PC-3 (cell line): Measurements from ENCODE around the gene C22orf39. TPM values are rescaled to one million over a fixed set of nuclear protein-coding genes. Genes with fewer than 3 reads are reported as not detected.

ENCODE experiments used
- ATAC-seq: fragments of 200-7000 bp; cut with Tn5 transposase; 2 replicates; pipeline ENCODE4 v1.9.1; 2020; ENCODE audit warnings: mild to moderate bottlenecking, moderate library complexity
- BruUV-seq: library from RNA; stranded (reverse); fragments of 400-500 nt; replicated peaks from 2 replicates; lab custom pipeline; 2021; lab: Mats Ljungman, UMichigan
- CTCF ChIA-PET: fragments of 300-600 bp; sonication (Branson Sonifier 250); formaldehyde crosslinking; loops from one replicate; lab custom pipeline; 2022; ENCODE audit warnings: antibody characterized with exemption; lab: Charles Lee
- POLR2A ChIA-PET: fragments of 300-600 bp; sonication (Branson Sonifier 250); formaldehyde crosslinking; loops from one replicate; lab custom pipeline; 2022; ENCODE audit warnings: antibody characterized with exemption; ENCODE audit not compliant: unreplicated experiment; lab: Charles Lee
- DNase-seq: peaks from one replicate; pipeline ENCODE4 v3.0.0-alpha.2; 2015
- H2AFZ ChIP-seq: fragments of 300-600 bp; sonication (generic); 2 replicates; pipeline ENCODE4 v1.6.0; 2016; ENCODE audit warnings: antibody characterized with exemption, low read length
- H3F3A ChIP-seq: fragments of 300-600 bp; sonication (generic); one replicate; pipeline ENCODE4 v1.6.0; 2017; ENCODE audit warnings: antibody characterized with exemption, low read length, control low read depth, mild to moderate bottlenecking; ENCODE audit not compliant: unreplicated experiment
- H3K27ac ChIP-seq: fragments of 300-600 bp; sonication (generic); 2 replicates; pipeline ENCODE4 v1.5.1; 2016; ENCODE audit warnings: mild to moderate bottlenecking, low read length
- H3K27me3 ChIP-seq: fragments of 300-600 bp; sonication (generic); 2 replicates; pipeline ENCODE4 v1.6.1; 2016; ENCODE audit warnings: low read length, mixed read lengths
- H3K36me3 ChIP-seq: fragments of 300-600 bp; sonication (generic); 2 replicates; pipeline ENCODE4 v1.6.1; 2016; ENCODE audit warnings: low read depth, mixed run types, low read length, mixed read lengths
- H3K4me1 ChIP-seq: fragments of 300-600 bp; sonication (generic); 2 replicates; pipeline ENCODE4 v1.5.1; 2016; ENCODE audit warnings: low read length; ENCODE audit not compliant: insufficient read depth
- H3K4me2 ChIP-seq: fragments of 300-600 bp; sonication (generic); 2 replicates; pipeline ENCODE4 v1.6.0; 2016; ENCODE audit warnings: low read length
- H3K4me3 ChIP-seq: fragments of 300-600 bp; sonication (generic); 2 replicates; pipeline ENCODE4 v1.5.1; 2016; ENCODE audit warnings: mild to moderate bottlenecking, low read length, mixed read lengths
- H3K79me2 ChIP-seq: fragments of 300-600 bp; sonication (generic); 2 replicates; pipeline ENCODE4 v1.6.1; 2017; ENCODE audit warnings: low read length, mixed read lengths
- H3K9ac ChIP-seq: fragments of 300-600 bp; sonication (generic); 2 replicates; pipeline ENCODE4 v1.6.0; 2016; ENCODE audit warnings: mild to moderate bottlenecking, low read length
- H3K9me2 ChIP-seq: fragments of 300-600 bp; sonication (generic); replicated peaks from 2 replicates; pipeline ENCODE4 v1.6.1; 2016; ENCODE audit warnings: mixed run types, low read length, mixed read lengths
- H3K9me3 ChIP-seq: fragments of 300-600 bp; sonication (generic); 2 replicates; pipeline ENCODE4 v1.6.1; 2016; ENCODE audit warnings: low read length, mixed read lengths
- H4K20me1 ChIP-seq: fragments of 300-600 bp; sonication (generic); 2 replicates; pipeline ENCODE4 v1.6.1; 2016; ENCODE audit warnings: low read length, mixed read lengths
- CTCF ChIP-seq: fragments of 300-600 bp; sonication (generic); conservative IDR thresholded peaks from 2 replicates; pipeline ENCODE4 v1.5.1; 2017; ENCODE audit warnings: antibody characterized with exemption, low read depth, mild to moderate bottlenecking, low read length
- EZH2 ChIP-seq: fragments of 300-600 bp; sonication (generic); IDR thresholded peaks from one replicate; pipeline ENCODE4 v1.6.1; 2017; ENCODE audit warnings: antibody characterized with exemption, mild to moderate bottlenecking, low read length; ENCODE audit not compliant: unreplicated experiment
- EZH2phosphoT487 ChIP-seq: fragments of 300-600 bp; sonication (generic); IDR thresholded peaks from 2 replicates; pipeline ENCODE4 v1.6.1; 2018; ENCODE audit warnings: mild to moderate bottlenecking, antibody characterized with exemption, low read length, borderline replicate concordance
- intact Hi-C: fragments of 100-400 bp; cut with micrococcal nuclease; formaldehyde crosslinking; loops from 2 replicates; pipeline ENCODE4 v1.9.0; 2023
- total RNA-seq: library from RNA; depleted of rRNA; stranded (reverse); fragments of >200 nt; gene quantifications from 2 replicates; pipeline ENCODE4 v1.2.3, GENCODE V29; 2014

C22orf39 gene
- total RNA-seq, 1 experiment from 2014 or later, result 25.0 TPM

- H3K4me3 ChIP-seq, result no peak overlapping the region
- ChIA-PET POLR2A (no interaction called here), CTCF (interaction anchor here (0.6 kb wide), 1 partner anchor 221 kb away, joined by 5 read pairs; no protein-coding TSS in a partner anchor)
These were observed 41.2 kb downstream of the C22orf39 start for GRCh38 chr22:19406281-19406811.

GRCh38 chr22:19405652-19406051 is 41.9 kb downstream of the C22orf39 start:
- 0 out of 2 replicates have a peak, but pooled peaks cover under 1% of the 10 kb centered on the region for H3K79me2 ChIP-seq
- no peaks in the 10 kb centered on the region for H3K4me1 ChIP-seq
- ChIA-PET CTCF (no interaction called here), POLR2A (no interaction called here)
- H3K27ac ChIP-seq, result no peak overlapping the region
- BruUV-seq, result no TSS peak
- H3K4me3 ChIP-seq, result no peak overlapping the region
- no peaks in the 10 kb centered on the region for H3K27me3 ChIP-seq
- H3K9ac ChIP-seq, result no peak overlapping the region
- no peak for DNase-seq
- no peak for TF ChIP-seq CTCF
- TF ChIP-seq EZH2, result no peak
- TF ChIP-seq EZH2phosphoT487, result no peak
- peaks cover 20% of the 10 kb centered on the region; the same call in 1 of the 2 replicates for H3K36me3 ChIP-seq
- H4K20me1 ChIP-seq, result no peaks in the 10 kb centered on the region
- no peak for ATAC-seq
- no peaks in the 10 kb centered on the region for H3F3A ChIP-seq
- no peak overlapping the region for H2AFZ ChIP-seq
- no peak overlapping the region for H3K4me2 ChIP-seq
- intact Hi-C loops, result no loop called here
- H3K9me2 ChIP-seq, result no peaks in the 10 kb centered on the region
- no peaks in the 10 kb centered on the region for H3K9me3 ChIP-seq

More at GRCh38 chr22:19406281-19406811, 41.2 kb downstream of the C22orf39 start:
- TF ChIP-seq EZH2phosphoT487, result no peak
- no peak for TF ChIP-seq EZH2
- TF ChIP-seq CTCF, result no peak
- ATAC-seq (no peak), DNase-seq (no peak)
- Histone ChIP-seq H3K27me3 (no peaks in the 10 kb centered on the region), H3K4me2 (no peak overlapping the region), H3K9me2 (no peaks in the 10 kb centered on the region), H3K9me3 (no peaks in the 10 kb centered on the region), H3F3A (no peaks in the 10 kb centered on the region), H2AFZ (no peak overlapping the region), H3K9ac (no peak overlapping the region), H3K79me2 (0 out of 2 replicates have a peak, but pooled peaks cover 7% of the 10 kb centered on the region), H3K36me3 (peaks cover 20% of the 10 kb centered on the region; the same call in 1 of the 2 replicates), H3K4me1 (no peaks in the 10 kb centered on the region), H4K20me1 (0 out of 2 replicates have a peak, but pooled peaks cover under 1% of the 10 kb centered on the region), H3K27ac (no peak overlapping the region)
- intact Hi-C loops, result no loop called here
- BruUV-seq, result no TSS peak

GRCh38 chr22:19405133-19405532 is 42.4 kb downstream of the C22orf39 start:
- Histone ChIP-seq H4K20me1 (no peaks in the 10 kb centered on the region), H2AFZ (no peak overlapping the region), H3K36me3 (peaks cover 15% of the 10 kb centered on the region; the same call in 1 of the 2 replicates), H3K4me2 (no peak overlapping the region), H3K9me2 (no peaks in the 10 kb centered on the region), H3K9me3 (no peaks in the 10 kb centered on the region), H3K9ac (no peak overlapping the region), H3K4me1 (no peaks in the 10 kb centered on the region), H3K27ac (no peak overlapping the region), H3K27me3 (no peaks in the 10 kb centered on the region), H3F3A (no peaks in the 10 kb centered on the region), H3K79me2 (no peaks in the 10 kb centered on the region), H3K4me3 (no peak overlapping the region)
- CTCF ChIA-PET, result no interaction called here
- POLR2A ChIA-PET, result no interaction called here
- BruUV-seq, result no TSS peak
- intact Hi-C loops, result no loop called here
- TF ChIP-seq EZH2phosphoT487 (no peak), CTCF (no peak), EZH2 (no peak)
- DNase-seq (no peak), ATAC-seq (no peak)
